GM23338 (cell line): Measurements from ENCODE around the gene USP3. TPM values are rescaled to one million over a fixed set of nuclear protein-coding genes. Genes with fewer than 3 reads are reported as not detected.

ENCODE experiments used
- ATAC-seq: fragments of 200-7000 bp; cut with Tn5 transposase; 3 replicates; pipeline ENCODE4 v1.9.1; 2020
- DNase-seq: peaks from one replicate; pipeline ENCODE4 v3.0.0-alpha.2; 2015; ENCODE audit warnings: low spot score
- H2AFZ ChIP-seq: fragments of 200-600 bp; sonication (generic); 2 replicates; pipeline ENCODE4 v1.8.0; 2016; ENCODE audit warnings: antibody characterized with exemption, mild to moderate bottlenecking, moderate library complexity
- H3F3A ChIP-seq: fragments of 200-600 bp; sonication (generic); replicated peaks from 2 replicates; pipeline ENCODE4 v1.8.0; 2017; ENCODE audit warnings: antibody characterized with exemption, mixed run types, low read depth
- H3K27ac ChIP-seq: fragments of 200-600 bp; sonication (generic); 2 replicates; pipeline ENCODE4 v1.6.1; 2016; ENCODE audit warnings: low read depth
- H3K27me3 ChIP-seq: fragments of 200-600 bp; sonication (generic); 2 replicates; pipeline ENCODE4 v1.8.0; 2016; ENCODE audit warnings: mild to moderate bottlenecking, mixed run types, moderate library complexity; ENCODE audit not compliant: insufficient read depth
- H3K36me3 ChIP-seq: fragments of 200-600 bp; sonication (generic); 2 replicates; pipeline ENCODE4 v1.8.0; 2016; ENCODE audit warnings: mild to moderate bottlenecking; ENCODE audit not compliant: insufficient read depth
- H3K4me1 ChIP-seq: fragments of 200-600 bp; sonication (generic); 2 replicates; pipeline ENCODE4 v1.8.0; 2016; ENCODE audit warnings: mild to moderate bottlenecking, moderate library complexity; ENCODE audit not compliant: insufficient read depth
- H3K4me2 ChIP-seq: fragments of 200-600 bp; sonication (generic); 2 replicates; pipeline ENCODE4 v1.7.1; 2017; ENCODE audit warnings: mixed run types
- H3K4me3 ChIP-seq: fragments of 200-600 bp; sonication (generic); 2 replicates; pipeline ENCODE4 v1.6.1; 2016; ENCODE audit warnings: mixed run types
- H3K79me2 ChIP-seq: fragments of 200-600 bp; sonication (generic); replicated peaks from 2 replicates; pipeline ENCODE4 v1.8.0; 2017; ENCODE audit warnings: mild to moderate bottlenecking; ENCODE audit not compliant: insufficient read depth
- H3K9me2 ChIP-seq: fragments of 200-600 bp; sonication (generic); 2 replicates; pipeline ENCODE4 v1.8.0; 2017; ENCODE audit not compliant: insufficient read depth
- H4K20me1 ChIP-seq: fragments of 200-600 bp; sonication (generic); replicated peaks from 2 replicates; pipeline ENCODE4 v1.8.0; 2017; ENCODE audit warnings: mild to moderate bottlenecking; ENCODE audit not compliant: insufficient read depth
- H3K27ac Mint-ChIP-seq: 2 replicates; pipeline ENCODE4 v1.8.0; 2020; ENCODE audit warnings: inconsistent platforms, mild to moderate bottlenecking, moderate library complexity, mixed read lengths
- H3K27me3 Mint-ChIP-seq: 3 replicates; pipeline ENCODE4 v1.8.0; 2022; ENCODE audit warnings: low read depth, mild to moderate bottlenecking, moderate library complexity, mixed read lengths, inconsistent platforms; ENCODE audit not compliant: insufficient read depth, poor library complexity
- H3K36me3 Mint-ChIP-seq: 3 replicates; pipeline ENCODE4 v1.8.0; 2021; ENCODE audit warnings: low read depth, mild to moderate bottlenecking, inconsistent platforms, moderate library complexity, mixed read lengths
- H3K4me1 Mint-ChIP-seq: 3 replicates; pipeline ENCODE4 v1.8.0; 2020; ENCODE audit warnings: mild to moderate bottlenecking, inconsistent platforms, mixed read lengths
- H3K4me3 Mint-ChIP-seq: 3 replicates; pipeline ENCODE4 v1.8.0; 2021; ENCODE audit warnings: moderate library complexity, mild to moderate bottlenecking, inconsistent platforms, mixed read lengths
- H3K9me3 Mint-ChIP-seq: 3 replicates; pipeline ENCODE4 v1.8.0; 2020; ENCODE audit warnings: moderate library complexity, mild to moderate bottlenecking, inconsistent platforms, mixed read lengths
- CREB1 ChIP-seq: fragments of 250-450 bp; sonication (Bioruptor Pico); IDR thresholded peaks from 2 replicates; pipeline ENCODE4 v1.5.0; 2020; ENCODE audit warnings: low read depth, mild to moderate bottlenecking, moderate library complexity
- CTCF ChIP-seq, 2 experiments: fragments of 200-600 bp in 1 of 2; sonication (generic) in 1 of 2; conservative IDR thresholded peaks; 2 replicates each; pipeline versions ENCODE4 v1.5.1 to v1.6.1; 2016 to 2017; ENCODE audit warnings: antibody characterized with exemption in 2 of 2, low read depth in 2 of 2, mild to moderate bottlenecking in 2 of 2, moderate library complexity in 1 of 2
- EZH2 ChIP-seq: fragments of 200-600 bp; sonication (generic); IDR thresholded peaks from one replicate; pipeline ENCODE4 v1.8.0; 2017; ENCODE audit warnings: antibody characterized with exemption, mild to moderate bottlenecking, low read depth; ENCODE audit not compliant: unreplicated experiment
- EZH2phosphoT487 ChIP-seq: fragments of 200-600 bp; sonication (generic); IDR thresholded peaks from one replicate; pipeline ENCODE4 v1.8.1; 2018; ENCODE audit warnings: antibody characterized with exemption; ENCODE audit not compliant: unreplicated experiment
- JUNB ChIP-seq: IDR thresholded peaks from one replicate; pipeline ENCODE4 v1.6.1; 2016; ENCODE audit warnings: antibody characterized with exemption; ENCODE audit not compliant: unreplicated experiment
- NANOG ChIP-seq: IDR thresholded peaks from 2 replicates; pipeline ENCODE4 v1.6.1; 2016; ENCODE audit warnings: antibody characterized with exemption, borderline replicate concordance
- POLR2AphosphoS5 ChIP-seq: IDR thresholded peaks from 2 replicates; pipeline ENCODE4 v1.6.1; 2016; ENCODE audit warnings: antibody characterized with exemption, low read depth
- REST ChIP-seq: IDR thresholded peaks from one replicate; pipeline ENCODE4 v1.6.1; 2018; ENCODE audit warnings: antibody characterized with exemption; ENCODE audit not compliant: unreplicated experiment
- ZNF114 ChIP-seq: fragments of 250-450 bp; sonication (Bioruptor Pico); IDR thresholded peaks from 2 replicates; pipeline ENCODE4 v1.5.0; 2020; ENCODE audit warnings: mild to moderate bottlenecking, moderate library complexity
- ZNF331 ChIP-seq: fragments of 250-450 bp; sonication (Bioruptor Pico); IDR thresholded peaks from 2 replicates; pipeline ENCODE4 v1.5.0; 2020; ENCODE audit warnings: low read depth, mild to moderate bottlenecking, moderate library complexity
- polyA plus RNA-seq: library from polyadenylated mRNA; unstranded; fragments of >200 nt; fragmentation: Nextera tagmentation; extraction: Ambion mirVana; gene quantifications from 2 replicates; pipeline ENCODE4 v1.2.1, GENCODE V29; 2016
- total RNA-seq: library from RNA; depleted of rRNA; stranded (reverse); fragments of >200 nt; shearing (Covaris generic); gene quantifications from 2 replicates; pipeline ENCODE4 v1.2.3, GENCODE V29; 2014
- TF ChIP-seq, protein P1 (sequence below): fragments of 250-450 bp; sonication (Bioruptor Pico); IDR thresholded peaks from 2 replicates; pipeline ENCODE4 v1.5.0; 2020; ENCODE audit warnings: mild to moderate bottlenecking, moderate library complexity

USP3 gene
- total and polyA plus RNA-seq, 2 experiments from 2014 or later = 9.7 to 9.9 TPM

GRCh38 chr15:63638839-63639238 is 134.4 kb downstream of the USP3 start:
- DNase-seq = no peak
- Mint-ChIP-seq H3K27ac (no peak overlapping the region), H3K36me3 (no peaks in the 10 kb centered on the region), H3K4me3 (no peak overlapping the region), H3K9me3 (no peaks in the 10 kb centered on the region), H3K4me1 (no peaks in the 10 kb centered on the region), H3K27me3 (no peaks in the 10 kb centered on the region)
- Histone ChIP-seq H3K4me1 (no peaks in the 10 kb centered on the region), H3K4me2 (no peak overlapping the region), H3F3A (no peaks in the 10 kb centered on the region), H3K27me3 (no peaks in the 10 kb centered on the region), H3K79me2 (no peaks in the 10 kb centered on the region), H2AFZ (no peak overlapping the region), H3K9me2 (no peaks in the 10 kb centered on the region), H4K20me1 (no peaks in the 10 kb centered on the region), H3K36me3 (peaks cover 6% of the 10 kb centered on the region; the same call in 1 of the 2 replicates), H3K27ac (no peak overlapping the region), H3K4me3 (no peak overlapping the region)
- ATAC-seq = no peak
- no peak for TF ChIP-seq REST
- no peak for TF ChIP-seq CTCF (conservative IDR thresholded peaks at IDR 0.05; ENCODE audit: low read depth in 2 of 2)
- no peak for TF ChIP-seq CREB1
- no peak for TF ChIP-seq JUNB
- TF ChIP-seq ZNF114 (CRISPR knock-in tag) = no peak
- no peak for TF ChIP-seq EZH2
- TF ChIP-seq EZH2phosphoT487 = no peak
- no peak for TF ChIP-seq POLR2AphosphoS5
- no peak for TF ChIP-seq NANOG
- no peak for TF ChIP-seq ZNF331 (CRISPR knock-in tag)
- TF ChIP-seq, protein P1, sequence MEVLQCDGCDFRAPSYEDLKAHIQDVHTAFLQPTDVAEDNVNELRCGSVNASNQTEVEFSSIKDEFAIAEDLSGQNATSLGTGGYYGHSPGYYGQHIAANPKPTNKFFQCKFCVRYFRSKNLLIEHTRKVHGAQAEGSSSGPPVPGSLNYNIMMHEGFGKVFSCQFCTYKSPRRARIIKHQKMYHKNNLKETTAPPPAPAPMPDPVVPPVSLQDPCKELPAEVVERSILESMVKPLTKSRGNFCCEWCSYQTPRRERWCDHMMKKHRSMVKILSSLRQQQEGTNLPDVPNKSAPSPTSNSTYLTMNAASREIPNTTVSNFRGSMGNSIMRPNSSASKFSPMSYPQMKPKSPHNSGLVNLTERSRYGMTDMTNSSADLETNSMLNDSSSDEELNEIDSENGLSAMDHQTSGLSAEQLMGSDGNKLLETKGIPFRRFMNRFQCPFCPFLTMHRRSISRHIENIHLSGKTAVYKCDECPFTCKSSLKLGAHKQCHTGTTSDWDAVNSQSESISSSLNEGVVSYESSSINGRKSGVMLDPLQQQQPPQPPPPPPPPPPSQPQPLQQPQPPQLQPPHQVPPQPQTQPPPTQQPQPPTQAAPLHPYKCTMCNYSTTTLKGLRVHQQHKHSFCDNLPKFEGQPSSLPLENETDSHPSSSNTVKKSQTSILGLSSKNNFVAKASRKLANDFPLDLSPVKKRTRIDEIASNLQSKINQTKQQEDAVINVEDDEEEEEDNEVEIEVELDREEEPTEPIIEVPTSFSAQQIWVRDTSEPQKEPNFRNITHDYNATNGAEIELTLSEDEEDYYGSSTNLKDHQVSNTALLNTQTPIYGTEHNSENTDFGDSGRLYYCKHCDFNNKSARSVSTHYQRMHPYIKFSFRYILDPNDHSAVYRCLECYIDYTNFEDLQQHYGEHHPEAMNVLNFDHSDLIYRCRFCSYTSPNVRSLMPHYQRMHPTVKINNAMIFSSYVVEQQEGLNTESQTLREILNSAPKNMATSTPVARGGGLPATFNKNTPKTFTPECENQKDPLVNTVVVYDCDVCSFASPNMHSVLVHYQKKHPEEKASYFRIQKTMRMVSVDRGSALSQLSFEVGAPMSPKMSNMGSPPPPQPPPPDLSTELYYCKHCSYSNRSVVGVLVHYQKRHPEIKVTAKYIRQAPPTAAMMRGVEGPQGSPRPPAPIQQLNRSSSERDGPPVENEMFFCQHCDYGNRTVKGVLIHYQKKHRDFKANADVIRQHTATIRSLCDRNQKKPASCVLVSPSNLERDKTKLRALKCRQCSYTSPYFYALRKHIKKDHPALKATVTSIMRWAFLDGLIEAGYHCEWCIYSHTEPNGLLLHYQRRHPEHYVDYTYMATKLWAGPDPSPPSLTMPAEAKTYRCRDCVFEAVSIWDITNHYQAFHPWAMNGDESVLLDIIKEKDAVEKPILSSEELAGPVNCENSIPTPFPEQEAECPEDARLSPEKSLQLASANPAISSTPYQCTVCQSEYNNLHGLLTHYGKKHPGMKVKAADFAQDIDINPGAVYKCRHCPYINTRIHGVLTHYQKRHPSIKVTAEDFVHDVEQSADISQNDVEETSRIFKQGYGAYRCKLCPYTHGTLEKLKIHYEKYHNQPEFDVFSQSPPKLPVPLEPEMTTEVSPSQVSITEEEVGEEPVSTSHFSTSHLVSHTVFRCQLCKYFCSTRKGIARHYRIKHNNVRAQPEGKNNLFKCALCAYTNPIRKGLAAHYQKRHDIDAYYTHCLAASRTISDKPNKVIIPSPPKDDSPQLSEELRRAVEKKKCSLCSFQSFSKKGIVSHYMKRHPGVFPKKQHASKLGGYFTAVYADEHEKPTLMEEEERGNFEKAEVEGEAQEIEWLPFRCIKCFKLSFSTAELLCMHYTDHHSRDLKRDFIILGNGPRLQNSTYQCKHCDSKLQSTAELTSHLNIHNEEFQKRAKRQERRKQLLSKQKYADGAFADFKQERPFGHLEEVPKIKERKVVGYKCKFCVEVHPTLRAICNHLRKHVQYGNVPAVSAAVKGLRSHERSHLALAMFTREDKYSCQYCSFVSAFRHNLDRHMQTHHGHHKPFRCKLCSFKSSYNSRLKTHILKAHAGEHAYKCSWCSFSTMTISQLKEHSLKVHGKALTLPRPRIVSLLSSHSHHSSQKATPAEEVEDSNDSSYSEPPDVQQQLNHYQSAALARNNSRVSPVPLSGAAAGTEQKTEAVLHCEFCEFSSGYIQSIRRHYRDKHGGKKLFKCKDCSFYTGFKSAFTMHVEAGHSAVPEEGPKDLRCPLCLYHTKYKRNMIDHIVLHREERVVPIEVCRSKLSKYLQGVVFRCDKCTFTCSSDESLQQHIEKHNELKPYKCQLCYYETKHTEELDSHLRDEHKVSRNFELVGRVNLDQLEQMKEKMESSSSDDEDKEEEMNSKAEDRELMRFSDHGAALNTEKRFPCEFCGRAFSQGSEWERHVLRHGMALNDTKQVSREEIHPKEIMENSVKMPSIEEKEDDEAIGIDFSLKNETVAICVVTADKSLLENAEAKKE = no peak
